ENCODE results near the gene RTN4.

The RTN4 gene

DNA sequence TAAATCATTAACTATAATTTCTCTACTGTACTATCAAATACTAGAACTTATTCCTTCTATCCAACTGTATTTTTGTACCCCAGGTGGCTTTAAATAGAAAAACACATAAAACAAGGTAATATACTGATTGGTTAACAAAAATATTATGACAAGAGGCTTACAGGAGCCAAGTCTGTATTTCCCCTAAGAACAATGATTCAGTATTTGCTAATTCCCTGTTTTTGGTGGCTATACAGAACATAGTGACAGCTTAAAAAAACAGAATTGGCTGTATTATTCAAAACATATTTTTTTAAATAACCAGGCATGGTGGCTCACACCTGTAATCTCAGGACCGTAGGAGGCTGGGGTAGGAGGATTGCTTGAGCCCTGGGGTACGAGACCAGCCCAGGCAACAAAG, 16.3 kb downstream of the RTN4 start:
- no peak for DNase-seq (ENCODE audit: low spot score)

DNA sequence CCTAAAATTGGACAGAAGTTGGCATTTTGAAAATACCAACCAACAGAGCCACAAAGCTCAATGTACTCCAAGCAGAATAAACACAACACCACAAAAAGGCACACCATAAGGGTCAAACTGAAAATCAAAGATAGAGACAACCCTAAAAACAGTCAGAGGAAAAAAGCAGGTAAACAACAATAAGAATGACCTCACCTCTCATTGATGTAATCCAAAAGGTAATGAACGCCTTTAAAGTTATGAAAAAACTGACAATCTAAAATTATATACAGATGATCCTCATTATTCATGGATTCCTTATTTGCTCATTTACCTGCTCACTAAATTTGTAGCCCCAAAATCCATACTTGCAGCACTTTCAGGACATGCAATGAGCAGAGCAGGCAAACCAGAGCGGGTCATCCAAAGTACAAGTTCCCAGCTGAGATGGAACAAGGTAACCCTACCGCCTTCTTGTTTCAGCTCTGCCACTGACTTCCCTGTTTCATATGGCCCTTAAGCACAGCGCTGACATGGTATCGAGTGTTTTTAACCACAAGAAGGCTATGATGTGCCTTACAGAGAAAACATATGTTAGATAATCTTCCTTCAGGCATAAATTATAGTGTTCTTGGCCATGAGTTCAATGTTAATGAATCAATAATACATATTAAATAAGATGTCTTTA, 17.0 kb downstream of the RTN4 start:
- DNase-seq (ENCODE audit: low spot score), result no peak

DNA sequence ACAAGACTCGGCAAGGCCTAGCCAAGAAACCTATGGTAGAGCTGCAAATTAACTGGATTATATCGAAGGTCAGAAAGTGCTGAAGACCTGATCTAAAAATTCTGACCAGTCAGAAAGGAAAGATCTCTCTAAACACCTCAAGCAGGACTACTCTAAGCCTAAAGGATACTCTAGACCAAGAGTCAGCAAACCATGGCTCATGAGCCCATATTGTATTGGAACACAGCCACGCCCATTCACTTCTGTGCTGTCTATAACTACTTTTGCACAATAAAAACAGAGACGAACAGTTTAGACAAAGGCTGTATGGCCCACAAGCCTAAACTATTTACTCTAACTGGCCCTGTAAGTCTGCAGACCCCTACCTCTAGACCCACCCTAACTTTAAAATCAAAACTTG, 18.7 kb downstream of the RTN4 start:
- no peak for DNase-seq (ENCODE audit: low spot score)

DNA sequence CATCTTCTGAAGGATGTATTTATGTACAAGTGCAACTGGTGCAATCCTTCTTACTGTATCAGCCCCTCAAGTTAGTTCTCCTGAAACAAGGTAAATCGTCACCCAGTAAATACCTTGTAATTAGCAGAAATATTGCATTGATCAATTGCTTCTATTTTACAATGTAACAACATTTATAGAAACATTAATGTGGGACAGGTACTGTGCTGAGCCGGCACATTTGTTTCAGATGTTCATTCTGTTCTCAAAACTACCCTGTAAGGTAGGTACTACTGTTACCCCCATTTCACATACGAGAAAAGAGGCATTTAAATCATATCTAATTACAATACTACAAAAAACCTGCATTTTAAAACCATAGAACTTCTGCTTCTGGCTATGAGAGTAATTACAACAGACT, 19.5 kb downstream of the RTN4 start:
- no peak for DNase-seq (ENCODE audit: low spot score)

DNA sequence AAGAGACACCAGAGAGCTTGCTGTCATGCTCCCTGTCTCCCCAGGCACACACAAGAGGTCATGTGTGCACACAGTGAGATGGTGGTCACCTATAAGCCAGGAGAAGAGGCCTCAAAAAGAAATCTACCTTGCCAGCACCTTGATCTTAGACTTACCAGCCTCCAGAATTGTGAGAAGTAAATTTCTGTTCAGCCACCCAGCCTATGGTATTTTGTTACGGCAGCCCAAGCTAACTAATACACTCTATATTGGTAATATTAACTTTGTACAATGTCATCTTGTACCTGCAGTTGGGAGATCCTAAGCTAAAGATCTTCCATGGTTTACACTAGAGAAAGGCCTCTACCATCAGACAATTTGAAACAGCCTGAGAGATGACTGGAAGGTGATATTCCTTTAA, 21.2 kb downstream of the RTN4 start:
- DNase-seq (ENCODE audit: low spot score), result no peak

DNA sequence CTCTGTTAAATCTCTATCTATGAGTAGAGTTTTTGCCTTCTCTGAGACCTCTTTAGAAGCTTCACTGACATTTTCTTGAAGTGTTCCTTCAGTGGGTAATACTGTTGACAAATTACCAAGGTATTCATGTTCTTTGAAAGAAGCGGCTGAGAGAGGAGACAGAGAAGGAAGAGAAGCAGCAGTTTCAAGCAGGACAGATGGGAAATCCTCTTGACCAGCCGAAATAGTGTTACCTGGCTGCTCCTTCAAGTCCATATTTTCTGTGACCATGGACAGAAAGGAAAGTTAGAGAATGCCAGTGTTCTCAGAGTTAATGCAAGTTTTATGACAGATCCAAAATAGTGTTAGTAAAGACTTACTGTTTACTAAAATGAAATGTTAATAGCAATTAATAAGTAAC, 23.0 kb downstream of the RTN4 start:
- no peak for DNase-seq (ENCODE audit: low spot score)

DNA sequence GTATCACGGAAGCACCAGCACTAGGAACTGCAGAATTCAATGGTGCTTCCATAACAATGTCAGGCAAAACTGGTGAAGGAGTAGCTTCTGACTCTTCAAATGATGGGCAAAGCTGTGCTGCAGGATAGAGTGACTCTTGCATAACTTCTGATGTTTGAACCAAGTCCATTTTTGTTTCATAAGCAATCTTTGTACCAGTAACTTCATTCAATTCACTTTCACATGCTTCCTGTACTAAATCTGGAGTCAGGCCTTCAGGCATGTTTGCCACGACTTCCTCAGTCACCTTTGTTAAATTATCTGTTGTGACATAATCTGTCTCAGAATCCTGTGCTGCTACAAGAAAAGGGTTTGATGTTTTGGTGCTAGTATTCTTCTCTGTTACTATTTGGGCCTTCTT, 24.0 kb downstream of the RTN4 start:
- no peak for DNase-seq (ENCODE audit: low spot score)

DNA sequence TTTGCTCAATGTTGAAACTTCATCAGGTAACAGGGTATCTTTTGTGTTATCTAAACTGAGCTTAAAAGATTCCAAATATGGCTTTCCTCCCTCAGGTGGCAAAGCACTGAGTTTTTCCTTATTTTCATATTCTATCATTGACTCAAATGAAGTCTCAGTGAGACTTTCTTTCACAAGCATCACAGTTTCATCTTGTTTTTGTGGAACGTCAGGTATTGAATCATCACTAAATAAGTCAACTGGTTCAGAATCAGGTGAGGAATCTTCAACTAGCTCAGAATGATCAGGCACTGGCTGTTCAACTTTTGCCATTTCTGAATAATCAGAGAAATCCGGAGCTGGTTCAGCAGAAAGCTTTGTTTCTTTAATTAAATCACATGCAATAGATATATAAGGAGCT, 24.6 kb downstream of the RTN4 start:
- no peak for DNase-seq (ENCODE audit: low spot score)

DNA sequence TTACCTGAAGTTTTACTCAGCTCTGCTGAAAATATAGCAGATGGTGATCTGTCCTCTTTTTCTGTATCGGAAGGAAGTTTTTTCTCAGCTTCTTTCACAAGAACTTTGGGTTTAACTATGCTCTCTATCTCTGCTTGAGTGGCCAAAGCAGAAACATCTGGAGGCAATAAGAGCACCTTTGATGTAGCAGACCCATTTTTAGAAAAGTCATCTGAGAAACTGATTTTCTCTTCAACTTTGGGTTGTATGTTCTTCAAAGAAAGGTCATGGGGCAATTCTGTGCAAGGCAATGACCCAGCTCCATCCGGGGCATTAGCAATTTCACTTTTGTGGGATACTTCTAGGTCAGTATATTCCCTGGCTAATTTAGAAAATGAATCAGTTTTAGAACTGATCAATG, 25.2 kb downstream of the RTN4 start:
- DNase-seq (ENCODE audit: low spot score), result no peak

DNA sequence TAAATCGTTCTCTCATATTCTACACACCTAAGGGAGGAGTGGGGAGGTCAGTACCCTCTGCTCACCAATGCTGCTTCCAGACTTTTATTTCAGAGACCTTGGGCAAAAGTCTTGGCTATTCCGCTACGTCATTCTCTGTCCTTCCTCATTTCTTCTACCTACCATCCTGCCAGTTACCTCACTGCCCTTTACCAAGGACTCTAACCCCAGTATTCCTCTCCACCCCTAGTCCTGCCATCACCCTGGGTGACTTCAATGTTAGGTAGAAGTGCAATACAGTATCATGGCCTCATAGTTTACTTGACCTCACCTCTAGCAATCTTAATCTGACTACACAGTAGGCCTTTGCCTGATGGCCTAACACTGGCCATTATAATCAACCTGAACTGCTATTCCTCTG, 27.8 kb downstream of the RTN4 start:
- no peak for DNase-seq (ENCODE audit: low spot score)

DNA sequence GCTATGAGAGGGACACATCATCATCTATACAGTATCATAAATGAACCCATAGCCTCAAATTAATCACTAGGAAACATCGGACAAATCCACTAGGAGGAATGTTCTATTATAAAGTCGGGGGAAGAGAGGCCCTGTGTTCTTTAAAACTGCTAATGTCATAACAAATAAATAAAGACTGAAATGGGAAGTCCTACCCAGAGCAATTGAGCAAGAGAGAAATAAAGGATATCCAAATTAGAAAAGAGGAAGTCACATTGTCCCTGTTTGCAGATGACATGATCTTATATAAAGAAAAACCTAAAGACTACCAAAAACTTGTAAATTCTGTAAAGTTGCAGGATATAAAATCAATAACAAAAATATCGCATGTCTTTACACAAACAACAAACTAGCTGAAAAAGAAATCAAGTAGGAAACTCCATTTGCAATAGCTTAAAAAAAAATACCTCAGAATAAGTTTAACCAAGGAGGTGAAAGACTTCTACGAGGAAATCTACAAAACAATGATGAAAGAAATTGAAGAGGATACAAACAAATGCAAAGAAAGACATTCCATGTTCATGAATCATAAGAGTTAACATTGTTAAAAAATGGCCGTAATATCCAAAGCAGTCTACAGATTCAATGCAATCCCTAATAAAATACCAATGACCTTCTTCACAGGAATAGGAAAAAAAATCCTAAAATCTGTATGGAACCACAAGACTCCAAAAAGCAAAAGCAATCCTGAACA, 30.6 kb downstream of the RTN4 start:
- DNase-seq (ENCODE audit: low spot score), result no peak

DNA sequence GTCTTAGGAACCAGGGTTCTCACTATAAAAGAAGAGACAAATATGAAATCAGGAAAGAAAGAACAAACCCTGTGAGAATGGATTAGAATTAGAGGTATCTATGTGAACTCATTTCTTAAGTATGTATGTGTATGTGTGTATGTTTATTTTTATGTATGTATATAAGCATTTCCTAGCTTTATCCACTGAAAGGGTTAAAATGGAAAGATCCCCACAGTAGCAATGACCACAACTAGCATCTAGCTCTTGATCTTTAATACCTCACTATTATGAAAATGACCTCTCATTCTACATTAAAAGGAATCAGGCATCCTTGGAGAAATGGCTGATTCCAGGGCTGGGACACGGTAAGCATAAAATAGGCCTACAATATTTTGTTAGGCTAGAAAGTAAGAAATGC, 31.6 kb downstream of the RTN4 start:
- DNase-seq (ENCODE audit: low spot score), result no peak

DNA sequence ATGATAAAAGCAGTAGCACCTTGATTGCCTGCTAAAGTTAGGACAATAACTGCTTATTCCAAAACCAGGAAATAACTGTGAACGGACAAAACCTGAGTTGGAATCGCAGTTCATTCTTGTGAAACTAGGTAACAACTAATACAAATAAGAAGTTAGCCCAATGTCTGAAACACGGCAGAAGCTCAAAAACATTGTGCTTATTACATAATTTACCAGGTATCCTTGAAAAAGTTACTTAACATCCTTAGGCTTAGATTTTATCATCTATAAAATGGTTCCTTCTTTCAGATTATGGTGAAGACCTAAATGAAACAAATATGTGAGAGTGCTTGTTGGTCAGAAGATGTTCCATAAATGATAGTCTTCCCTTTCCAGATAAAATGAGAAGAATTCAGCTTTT, 32.4 kb downstream of the RTN4 start:
- no peak for DNase-seq (ENCODE audit: low spot score)

DNA sequence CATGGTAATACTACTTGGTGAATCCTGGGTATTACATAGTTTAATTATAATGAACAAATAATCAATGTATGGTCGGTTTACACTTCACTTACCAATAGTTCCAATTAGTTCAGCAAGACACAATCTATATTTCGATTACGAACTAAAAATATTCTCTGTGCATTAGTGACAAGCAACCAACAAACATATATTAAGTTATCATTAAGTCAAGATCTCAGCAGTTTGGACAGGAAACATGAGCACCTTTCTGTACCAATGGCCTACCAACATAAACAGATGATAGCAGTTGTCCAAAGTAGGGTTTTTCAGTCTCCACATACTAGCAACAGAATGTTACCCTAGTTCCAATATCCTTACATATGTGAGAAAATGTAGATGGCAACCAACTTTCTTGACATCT, 32.8 kb downstream of the RTN4 start:
- DNase-seq (ENCODE audit: low spot score), result no peak

DNA sequence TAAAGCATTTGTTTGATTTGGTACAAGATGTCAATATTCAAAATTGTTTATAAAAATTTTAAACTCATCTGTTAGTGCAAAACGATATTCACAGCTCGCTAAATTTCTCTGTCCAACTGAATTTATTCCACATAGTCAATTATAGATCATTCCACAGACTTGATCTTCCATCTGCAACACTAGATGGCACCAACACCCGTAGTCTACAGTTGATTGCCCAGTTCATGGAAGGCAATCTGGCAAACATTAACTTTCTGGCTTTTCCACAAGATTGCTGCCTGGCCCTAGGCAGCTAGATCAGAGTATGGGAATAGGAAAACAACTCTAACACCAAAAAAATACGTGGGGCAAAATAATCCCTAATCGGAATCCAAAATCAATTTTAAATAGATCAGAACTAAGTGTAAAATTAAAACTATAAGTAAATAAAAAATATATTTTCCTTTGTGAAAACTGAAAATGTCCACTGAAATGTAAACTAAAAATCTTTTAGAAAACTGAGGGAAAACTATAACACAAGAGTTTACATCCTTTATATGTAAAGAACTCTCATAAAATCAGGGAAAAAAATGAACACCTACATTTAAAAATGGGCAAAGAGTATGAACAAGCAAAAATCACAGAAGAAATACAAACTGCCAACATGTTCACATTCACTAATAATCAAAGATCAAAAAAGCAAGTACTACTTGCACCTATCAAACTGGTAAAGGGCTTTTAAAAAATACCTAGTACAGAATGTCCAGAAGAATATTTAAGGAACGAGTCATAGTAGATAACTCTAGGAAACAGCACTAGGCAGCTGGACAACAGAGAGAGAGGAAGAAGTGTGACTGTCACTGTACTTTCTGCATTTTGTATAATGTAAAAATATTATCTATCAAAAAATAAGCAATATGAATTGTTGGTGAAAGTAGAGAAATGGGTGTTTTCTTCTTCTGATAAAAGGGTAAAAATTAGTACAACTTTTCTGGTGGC, 35.0 kb downstream of the RTN4 start:
- DNase-seq (ENCODE audit: low spot score), result peak; percentile 88

DNA sequence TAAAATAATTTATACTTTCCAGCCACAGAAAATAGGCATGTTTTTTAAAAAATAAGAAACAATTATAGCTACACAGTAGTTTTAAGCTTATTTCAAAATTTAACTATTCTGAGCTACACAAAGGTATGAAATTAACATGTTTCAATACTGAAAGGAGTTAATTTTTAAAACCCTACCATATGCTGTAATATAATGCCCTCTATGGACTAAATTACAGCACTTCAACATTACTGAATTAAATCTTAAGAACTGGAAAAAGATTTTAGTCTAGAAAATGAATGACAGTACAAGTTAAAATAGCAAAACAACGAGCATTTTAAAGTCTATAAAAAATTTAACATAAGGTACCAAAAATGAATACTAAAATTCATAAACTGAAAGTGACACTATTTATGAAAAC, 36.3 kb downstream of the RTN4 start:
- DNase-seq (ENCODE audit: low spot score), result no peak

DNA sequence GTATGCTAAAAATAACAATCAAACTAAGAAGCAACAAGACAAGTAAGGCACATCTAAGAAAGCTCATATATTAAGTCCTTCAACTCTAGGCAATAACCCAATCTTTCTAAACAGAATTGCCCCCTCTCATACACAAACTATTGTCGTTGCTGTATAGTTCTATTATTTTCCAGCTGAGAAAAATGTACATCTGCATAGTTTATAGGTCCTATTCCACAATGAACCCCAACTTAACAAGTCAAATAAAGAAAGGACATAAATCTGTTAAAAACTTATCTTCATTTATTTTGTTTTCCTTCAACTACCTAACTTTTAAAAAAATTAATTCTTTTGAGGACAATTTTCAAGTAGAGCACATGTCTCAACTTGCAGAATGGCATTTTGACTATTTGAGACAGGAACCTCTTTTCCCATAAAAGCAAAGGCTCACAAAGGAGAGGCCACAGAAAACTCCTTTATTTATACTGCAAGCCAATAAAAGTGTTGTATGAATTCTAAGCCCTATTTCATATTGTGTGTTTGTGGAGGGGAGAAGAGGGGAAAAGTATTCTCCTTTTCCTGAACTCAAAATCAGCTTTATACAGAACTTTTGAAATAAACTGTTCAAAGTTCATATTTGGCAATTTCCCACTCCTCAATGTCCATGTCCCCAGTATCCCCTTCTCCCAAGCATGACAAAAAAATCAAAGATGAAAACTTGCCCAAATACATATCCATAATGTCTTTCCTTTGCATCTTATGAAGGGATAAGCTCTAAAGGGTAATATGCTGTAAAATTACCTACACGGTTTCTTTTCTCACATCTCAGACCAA, 37.4 kb downstream of the RTN4 start:
- no peak for DNase-seq (ENCODE audit: low spot score)

DNA sequence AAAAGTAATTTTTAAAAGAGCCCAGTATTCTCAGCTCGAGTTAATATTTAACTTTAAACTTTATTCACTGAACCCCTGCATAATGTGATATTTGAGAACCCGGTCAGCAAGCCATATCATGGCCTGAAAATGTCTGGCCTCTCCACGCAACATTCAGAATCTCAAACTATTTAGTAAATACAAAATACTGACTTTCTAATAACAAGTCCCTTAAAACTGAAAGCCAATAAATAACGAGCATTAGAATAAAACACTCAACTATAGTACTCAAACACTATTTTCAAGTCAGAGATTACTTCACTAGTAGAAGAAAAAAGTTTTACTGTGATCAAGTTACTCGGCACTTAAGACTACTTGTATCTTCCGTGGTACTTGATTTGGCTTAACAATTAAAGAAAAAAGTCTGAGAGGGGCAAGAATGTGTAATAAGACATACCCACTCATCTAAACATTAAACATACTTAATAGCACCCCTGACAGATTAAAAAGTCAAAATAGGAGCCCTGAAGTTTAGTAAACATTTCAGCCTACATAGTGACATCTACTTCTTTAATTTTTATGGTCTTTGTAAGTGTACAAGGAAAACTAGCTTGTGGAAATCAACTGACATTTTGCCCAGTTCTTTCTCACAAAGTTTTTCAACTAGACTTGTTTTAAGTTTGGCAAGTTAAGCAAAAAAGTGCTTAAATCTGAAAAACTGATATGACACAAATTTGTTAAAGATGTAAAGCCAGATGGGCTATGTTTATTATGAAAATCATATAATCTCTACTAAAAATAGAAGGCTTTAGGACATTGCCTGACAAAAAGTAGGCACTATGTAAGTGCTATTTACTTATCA, 38.2 kb downstream of the RTN4 start:
- no peak for DNase-seq (ENCODE audit: low spot score)

DNA sequence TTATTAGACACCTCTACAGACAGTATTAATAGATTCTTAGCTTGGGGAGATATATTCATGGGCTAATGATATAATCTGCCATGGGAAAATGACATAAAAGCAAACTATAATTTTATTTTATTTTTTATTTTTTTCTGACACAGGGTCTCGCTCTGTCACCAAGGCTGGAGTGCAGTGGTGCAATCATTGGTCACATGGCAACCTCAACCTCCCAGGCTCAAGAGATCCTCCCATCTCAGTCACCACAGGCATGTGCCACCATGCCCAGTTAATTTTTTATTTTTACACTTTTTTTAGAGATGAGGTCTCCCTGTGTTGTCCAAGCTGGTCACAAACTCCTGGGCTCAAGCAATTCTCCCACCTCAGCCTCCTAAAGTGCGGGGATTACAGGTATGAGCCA, 39.3 kb downstream of the RTN4 start:
- DNase-seq (ENCODE audit: low spot score), result no peak

DNA sequence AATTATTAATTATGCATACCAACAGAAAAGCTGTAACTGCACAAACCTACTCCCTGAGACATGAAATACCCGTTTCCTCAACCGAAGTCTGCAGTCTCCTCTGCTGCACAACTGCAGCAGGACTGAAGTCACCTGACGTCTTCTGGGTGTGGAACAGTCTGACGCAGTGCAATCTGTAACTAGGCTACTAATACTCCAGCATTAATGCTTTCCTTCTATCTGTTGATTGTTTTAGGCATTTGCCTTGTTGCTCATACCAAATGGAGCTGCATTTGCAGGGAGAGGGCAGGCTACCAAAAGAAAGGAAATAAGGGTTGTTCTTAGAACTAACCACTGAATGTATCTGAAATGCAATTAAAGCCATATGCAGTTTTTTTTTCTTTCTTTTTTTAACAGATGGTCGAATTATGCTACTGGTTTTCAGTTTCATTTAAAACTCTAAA, 40.1 kb downstream of the RTN4 start:
- peak; percentile 86 for DNase-seq (ENCODE audit: low spot score)

Measured in Ammon's horn (tissue), 1 donor.